ENCODE results near the gene CISH.

CISH gene

DNA sequence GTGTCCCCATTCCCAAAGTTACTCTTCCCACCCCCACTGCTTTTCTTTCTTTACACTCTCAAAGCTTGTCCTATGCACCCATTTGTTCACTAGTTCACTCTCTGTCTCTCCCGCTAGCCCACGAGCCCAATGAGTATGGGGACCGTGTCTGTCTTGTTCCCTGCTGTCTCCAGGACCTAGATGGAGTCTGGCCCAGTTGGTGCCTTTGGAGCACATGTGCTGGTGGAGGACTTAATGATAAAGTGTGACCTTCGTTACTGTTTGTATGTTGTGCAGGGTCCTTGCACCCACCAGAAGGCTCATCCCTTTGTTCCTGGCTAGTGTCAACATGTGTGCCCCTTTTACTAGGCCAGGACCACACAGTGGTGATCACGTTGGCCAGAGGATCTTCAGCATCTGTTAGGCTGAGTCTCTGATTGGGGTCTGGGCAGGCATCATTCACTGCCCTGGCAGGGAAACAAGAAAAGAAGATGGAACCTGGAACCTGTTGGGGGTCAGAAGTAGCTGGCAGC lies 7.4 kb downstream of the CISH start:
- DNase-seq = no peak
- in situ Hi-C loops (cut with HindIII; ENCODE audit: low pct_ligation_motif_present, low pct_unique_long_range_greater_than_20kb, low sequenced_read_pairs) = no loop called here

- DNase-seq = no peak
- in situ Hi-C loops (cut with HindIII; ENCODE audit: low pct_ligation_motif_present, low pct_unique_long_range_greater_than_20kb, low sequenced_read_pairs) = no loop called here
These were observed 8.1 kb downstream of the CISH start for GRCh38 chr3:50603261-50604109.

DNA sequence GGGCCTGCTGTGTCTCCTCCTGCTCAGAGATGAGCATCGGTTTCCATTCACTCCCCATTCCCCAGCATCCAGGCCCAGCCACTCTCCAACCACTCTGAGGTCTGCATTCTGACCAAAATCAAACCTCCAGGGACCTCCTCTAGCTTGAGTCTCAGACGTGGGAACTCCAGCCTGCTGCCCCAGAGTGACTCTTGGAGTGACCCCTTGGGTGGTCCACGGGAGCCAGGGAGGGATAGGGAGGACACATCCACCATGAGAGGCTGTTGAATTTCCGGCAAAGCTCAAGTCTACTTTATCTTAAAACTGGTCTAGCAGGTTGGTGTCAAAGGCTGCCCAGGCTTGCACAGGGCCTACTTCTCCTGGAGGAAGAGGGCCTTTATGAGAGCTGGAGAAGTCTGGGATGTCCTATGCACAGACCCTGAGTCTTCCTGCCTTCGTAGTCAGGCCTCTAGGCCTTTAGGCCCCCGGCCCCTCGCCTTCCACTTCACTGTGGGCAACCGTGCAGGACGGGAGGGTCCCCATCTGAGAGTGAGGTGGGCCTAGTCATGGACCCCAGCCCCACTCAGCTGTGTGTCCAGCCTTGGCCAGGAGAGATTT lies 8.9 kb downstream of the CISH start:
- in situ Hi-C loops (cut with HindIII; ENCODE audit: low pct_ligation_motif_present, low pct_unique_long_range_greater_than_20kb, low sequenced_read_pairs) = no loop called here
- no peak for DNase-seq

DNA sequence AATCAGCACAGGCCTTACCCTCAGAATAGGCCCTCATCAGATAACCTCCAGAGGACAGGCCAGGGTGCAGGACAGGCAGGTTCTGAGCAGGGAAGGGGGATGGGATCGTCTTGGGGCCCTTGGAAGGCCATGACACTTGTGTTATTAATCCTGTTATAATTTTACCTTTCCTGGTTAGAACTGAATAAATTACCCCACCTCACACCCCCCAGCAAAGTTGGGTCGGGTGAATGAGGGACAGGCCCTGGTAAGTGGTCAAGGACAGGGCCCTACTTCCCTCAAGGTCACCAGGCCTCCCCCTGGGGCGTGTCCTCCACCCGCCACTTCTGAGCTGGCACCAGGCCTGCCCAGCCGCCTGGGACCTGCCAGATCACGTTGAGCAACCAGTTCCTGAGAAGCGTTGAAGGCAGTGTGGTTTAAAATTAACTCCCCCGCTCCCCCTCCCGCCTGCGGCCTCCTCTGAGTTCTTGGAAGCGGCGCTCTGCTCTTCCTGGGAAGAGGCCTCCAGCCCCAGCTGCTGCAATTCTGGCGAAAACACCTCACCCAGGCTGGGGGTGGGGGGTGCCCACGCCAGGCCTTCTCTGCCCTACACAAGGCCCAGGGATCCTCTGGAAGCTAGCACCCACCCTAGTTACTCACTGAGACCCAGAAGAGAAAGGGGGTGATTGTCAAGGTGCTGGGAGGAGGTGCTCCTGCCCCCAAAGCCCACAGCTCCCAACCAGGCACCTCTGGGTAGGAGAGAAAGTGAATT lies 10.6 kb downstream of the CISH start:
- in situ Hi-C loops (cut with HindIII; ENCODE audit: low pct_ligation_motif_present, low pct_unique_long_range_greater_than_20kb, low sequenced_read_pairs) = no loop called here
- peak; percentile 93 for DNase-seq

DNA sequence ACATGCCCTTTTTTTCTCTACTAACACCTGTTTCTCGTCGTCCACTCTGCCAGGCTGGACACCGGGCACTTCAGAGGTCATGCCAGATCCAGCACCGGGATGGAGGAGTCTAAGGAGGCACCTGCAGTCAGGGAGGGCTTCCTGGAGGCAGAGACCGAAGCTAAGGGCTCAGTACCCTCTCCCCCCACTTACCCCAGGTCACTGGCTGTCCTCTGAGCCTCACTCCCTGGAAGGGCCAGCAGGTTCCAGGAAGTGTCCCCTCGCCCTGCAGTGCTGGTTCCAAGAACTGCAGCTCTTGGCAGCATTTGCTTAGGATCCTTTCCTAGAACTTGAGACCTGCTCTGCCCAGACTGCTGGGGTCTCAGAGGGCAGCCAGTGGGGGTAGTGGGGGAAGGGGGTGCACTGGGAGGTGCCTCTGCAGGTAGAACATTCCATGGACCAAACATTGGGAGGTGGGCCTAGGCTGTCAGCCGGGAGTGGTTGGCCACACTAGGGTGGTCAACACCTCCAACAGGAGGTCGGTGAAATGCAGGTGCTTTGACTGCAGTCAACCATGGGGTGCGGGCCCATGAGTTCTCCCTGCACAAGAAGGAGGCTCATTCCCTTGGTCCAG lies 11.3 kb downstream of the CISH start:
- in situ Hi-C loops (cut with HindIII; ENCODE audit: low pct_ligation_motif_present, low pct_unique_long_range_greater_than_20kb, low sequenced_read_pairs) = no loop called here
- DNase-seq = no peak

DNA sequence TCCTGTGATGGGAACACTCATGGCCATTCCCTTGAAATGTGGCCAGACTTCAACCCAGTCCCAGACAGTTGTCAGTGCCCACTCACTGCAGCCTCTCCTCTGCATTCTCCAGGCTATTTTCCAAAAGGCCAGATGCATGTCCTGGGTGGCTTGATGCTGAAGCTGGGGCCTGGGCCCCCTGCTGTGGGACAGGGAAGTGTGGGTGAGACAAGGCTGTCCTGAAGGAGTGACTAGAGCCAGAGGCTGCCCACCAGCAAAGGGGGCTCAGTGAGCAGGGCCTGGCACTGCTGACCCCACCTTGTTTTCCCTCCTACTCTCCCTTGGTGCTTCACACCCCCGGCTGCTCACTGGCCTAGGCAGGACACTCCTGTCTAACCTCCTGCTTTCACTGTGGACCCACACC lies 11.9 kb downstream of the CISH start:
- in situ Hi-C loops (cut with HindIII; ENCODE audit: low pct_ligation_motif_present, low pct_unique_long_range_greater_than_20kb, low sequenced_read_pairs) = no loop called here
- DNase-seq = no peak

- DNase-seq = no peak
- in situ Hi-C loops (cut with HindIII; ENCODE audit: low pct_ligation_motif_present, low pct_unique_long_range_greater_than_20kb, low sequenced_read_pairs) = no loop called here
These were observed 12.4 kb downstream of the CISH start for GRCh38 chr3:50599115-50599715.

GRCh38 chr3:50594253-50594785 lies 17.3 kb downstream of the CISH start:
- no peak for DNase-seq
- in situ Hi-C loops (cut with HindIII; ENCODE audit: low pct_ligation_motif_present, low pct_unique_long_range_greater_than_20kb, low sequenced_read_pairs) = no loop called here

GRCh38 chr3:50592568-50592967 lies 19.0 kb downstream of the CISH start:
- in situ Hi-C loops (cut with HindIII; ENCODE audit: low pct_ligation_motif_present, low pct_unique_long_range_greater_than_20kb, low sequenced_read_pairs) = no loop called here
- DNase-seq = no peak

DNA sequence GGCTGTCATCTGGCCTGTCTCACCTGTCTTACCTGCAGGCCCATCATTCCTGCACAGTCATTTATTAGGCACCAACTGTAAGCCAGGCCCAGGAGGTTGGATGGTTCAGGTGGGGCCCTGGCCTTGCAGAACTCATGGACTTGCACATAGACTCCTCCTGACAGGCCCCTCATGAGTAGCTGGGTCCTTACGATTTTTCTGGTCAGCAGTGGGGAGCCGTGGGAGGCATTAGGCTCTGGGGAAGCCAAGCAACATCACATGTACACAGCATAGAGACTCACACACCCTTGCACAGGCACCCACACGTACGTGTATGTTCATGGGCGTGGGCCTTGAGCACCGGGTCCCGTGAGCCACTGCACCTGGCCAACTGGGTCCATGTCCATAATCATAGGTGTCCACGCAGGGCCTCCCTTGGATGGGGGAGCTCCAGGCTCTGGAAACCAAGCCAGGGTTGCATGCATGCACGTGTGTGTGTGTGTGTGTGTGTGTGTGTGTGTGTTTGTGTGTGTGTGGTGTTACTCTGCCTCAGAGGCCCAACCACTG lies 20.3 kb downstream of the CISH start:
- in situ Hi-C loops (cut with HindIII; ENCODE audit: low pct_ligation_motif_present, low pct_unique_long_range_greater_than_20kb, low sequenced_read_pairs) = no loop called here

DNA sequence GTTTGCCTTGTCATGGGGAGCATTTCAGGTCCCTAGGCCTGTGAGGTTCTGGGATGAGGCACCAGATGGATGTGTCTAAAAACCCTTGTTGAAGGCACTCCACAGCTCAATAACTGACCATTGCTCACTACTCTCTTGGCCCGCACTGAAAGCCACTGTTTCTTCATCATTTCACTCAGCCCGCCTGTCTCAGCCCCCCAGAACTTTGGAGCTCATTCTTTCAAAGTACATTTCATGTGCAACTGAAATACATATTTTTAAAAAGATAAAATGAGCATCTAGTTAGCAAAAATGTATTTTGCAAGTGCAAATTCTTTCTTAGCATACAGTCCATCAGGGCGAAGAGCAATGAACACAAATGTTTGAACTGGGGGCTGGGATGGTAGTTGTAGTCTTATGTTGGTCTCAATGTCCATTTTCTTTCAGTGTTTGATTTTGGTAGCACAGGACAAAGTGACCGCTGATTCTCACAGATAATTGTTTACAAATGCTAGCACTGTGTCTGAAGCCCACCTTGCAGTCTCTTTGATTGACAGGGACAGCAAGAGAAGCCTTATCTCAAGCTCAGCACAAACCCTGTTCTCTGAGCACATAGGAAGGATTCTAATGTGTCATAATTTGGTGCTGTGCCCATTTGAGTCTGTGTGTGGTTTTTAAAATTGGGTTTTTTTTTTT lies 22.7 kb downstream of the CISH start:
- DNase-seq = no peak
- in situ Hi-C loops (cut with HindIII; ENCODE audit: low pct_ligation_motif_present, low pct_unique_long_range_greater_than_20kb, low sequenced_read_pairs) = no loop called here

More for the DNA sequence above, 20.3 kb downstream of the CISH start:
- no peak for DNase-seq

- in situ Hi-C loops (cut with HindIII; ENCODE audit: low pct_ligation_motif_present, low pct_unique_long_range_greater_than_20kb, low sequenced_read_pairs) = no loop called here
- no peak for DNase-seq
These were observed 23.5 kb downstream of the CISH start for GRCh38 chr3:50587806-50588758.

DNA sequence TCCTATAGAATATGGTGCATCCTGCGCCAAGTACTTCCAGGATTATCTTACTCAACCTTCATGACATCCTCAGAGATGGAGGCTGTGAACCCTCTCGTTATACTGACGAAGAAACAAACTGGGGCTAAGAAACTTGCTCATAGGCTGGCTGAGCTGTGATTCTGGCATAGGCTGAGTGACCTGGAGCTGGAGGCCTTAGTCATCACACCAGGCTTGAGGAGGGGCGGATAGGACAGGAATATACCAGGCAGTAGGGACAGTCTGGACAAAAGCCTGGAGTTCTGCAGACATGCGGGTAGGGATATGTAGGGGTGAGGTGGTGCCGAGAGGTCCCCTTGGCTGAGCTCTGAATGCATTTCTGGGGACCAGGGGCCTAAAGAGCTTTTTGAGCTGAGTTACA lies 24.2 kb downstream of the CISH start:
- no peak for DNase-seq

GRCh38 chr3:50586763-50587070 lies 24.9 kb downstream of the CISH start:
- no peak for DNase-seq
- in situ Hi-C loops (cut with HindIII; ENCODE audit: low pct_ligation_motif_present, low pct_unique_long_range_greater_than_20kb, low sequenced_read_pairs) = no loop called here

More for the DNA sequence above, 24.2 kb downstream of the CISH start:
- in situ Hi-C loops (cut with HindIII; ENCODE audit: low pct_ligation_motif_present, low pct_unique_long_range_greater_than_20kb, low sequenced_read_pairs) = no loop called here

GRCh38 chr3:50585919-50586762 lies 25.4 kb downstream of the CISH start:
- in situ Hi-C loops (cut with HindIII; ENCODE audit: low pct_ligation_motif_present, low pct_unique_long_range_greater_than_20kb, low sequenced_read_pairs) = no loop called here
- DNase-seq = no peak

DNA sequence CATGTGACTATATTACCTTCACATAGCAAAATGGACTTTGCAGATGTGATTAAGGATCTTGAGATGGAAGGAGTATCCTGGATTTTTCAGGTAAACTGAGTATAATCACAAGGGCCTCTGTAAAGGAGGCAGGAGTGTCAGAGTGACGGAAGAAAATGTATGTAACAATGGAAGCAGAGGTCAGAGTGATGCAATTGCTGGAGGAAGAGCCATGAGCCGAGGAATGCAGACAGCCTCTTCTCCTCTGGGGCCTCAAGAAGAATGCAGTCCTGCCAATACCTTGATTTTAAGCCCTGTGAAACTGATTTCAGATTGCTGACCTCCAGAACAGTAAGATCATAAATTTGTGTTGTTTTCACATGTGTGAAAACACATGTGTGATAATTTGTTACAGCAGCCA lies 27.2 kb downstream of the CISH start:
- in situ Hi-C loops (cut with HindIII; ENCODE audit: low pct_ligation_motif_present, low pct_unique_long_range_greater_than_20kb, low sequenced_read_pairs) = no loop called here
- DNase-seq = no peak

All from ACHN (cell line).